ENCODE data around the gene CAMK1D.

- no peak for TF ChIP-seq CTCF (IDR thresholded peaks at IDR 0.05)
- no peak for TF ChIP-seq POLR2A (IDR thresholded peaks at IDR 0.05)
These were observed 163.1 kb downstream of the CAMK1D start for GRCh38 chr10:12512332-12513002.
